Panc1 (cell line): Measurements from ENCODE around the gene CD6. TPM values are rescaled to one million over a fixed set of nuclear protein-coding genes. Genes with fewer than 3 reads are reported as not detected.

Experiments used
- ATAC-seq: fragments of 200-7000 bp; cut with Tn5 transposase; 2 replicates; pipeline ENCODE4 v1.9.1; 2020; ENCODE audit warnings: mild to moderate bottlenecking, moderate library complexity
- BruUV-seq: library from RNA; stranded (reverse); fragments of 400-500 nt; replicated peaks from 2 replicates; lab custom pipeline; 2021; lab: Mats Ljungman, UMichigan
- CTCF ChIA-PET: fragments of 300-600 bp; sonication (Branson Sonifier 250); formaldehyde crosslinking; loops from one replicate; lab custom pipeline; 2022; ENCODE audit warnings: antibody characterized with exemption; lab: Charles Lee
- POLR2A ChIA-PET: fragments of 300-600 bp; sonication (Branson Sonifier 250); formaldehyde crosslinking; loops from one replicate; lab custom pipeline; 2022; ENCODE audit warnings: antibody characterized with exemption; lab: Charles Lee
- DNase-seq: peaks from one replicate; pipeline ENCODE4 v3.0.0-alpha.2; 2010; ENCODE audit warnings: low read depth, low spot score
- H3K27ac ChIP-seq: 2 replicates; pipeline ENCODE4 v1.5.1; 2011; ENCODE audit warnings: mild to moderate bottlenecking, low read length, inconsistent platforms
- H3K27me3 ChIP-seq: fragments of 200-500 bp; sonication (Bioruptor generic); 2 replicates; pipeline ENCODE4 v1.6.0; 2014; ENCODE audit warnings: low read length, inconsistent platforms; ENCODE audit not compliant: control insufficient read depth, insufficient read depth
- H3K36me3 ChIP-seq: fragments of 200-500 bp; sonication (Bioruptor generic); 2 replicates; pipeline ENCODE4 v1.5.1; 2014; ENCODE audit warnings: inconsistent platforms, mild to moderate bottlenecking, low read length, moderate library complexity; ENCODE audit not compliant: control insufficient read depth, insufficient read depth
- H3K4me1 ChIP-seq: 2 replicates; pipeline ENCODE4 v1.5.1; 2011; ENCODE audit warnings: inconsistent platforms, mild to moderate bottlenecking, low read length, moderate library complexity; ENCODE audit not compliant: control insufficient read depth, insufficient read depth
- H3K4me3 ChIP-seq, 2 experiments: 2 replicates each; pipeline ENCODE4 v1.5.1; 2011 to 2012; ENCODE audit warnings: low read depth in 2 of 2, low read length in 2 of 2, mild to moderate bottlenecking in 2 of 2, inconsistent platforms in 1 of 2, moderate library complexity in 1 of 2
- H3K9me3 ChIP-seq: fragments of 200-500 bp; sonication (Bioruptor generic); 2 replicates; pipeline ENCODE4 v1.5.1; 2014; ENCODE audit warnings: low read depth, mild to moderate bottlenecking, inconsistent platforms, low read length, moderate library complexity; ENCODE audit not compliant: control insufficient read depth, insufficient read depth
- POLR2AphosphoS5 ChIP-seq: IDR thresholded peaks from 2 replicates; pipeline ENCODE4 v1.6.1; 2012; ENCODE audit warnings: mild to moderate bottlenecking, low read depth, low read length, moderate library complexity
- SIN3A ChIP-seq: IDR thresholded peaks from 2 replicates; pipeline ENCODE4 v1.6.1; 2012; ENCODE audit warnings: low read depth, mild to moderate bottlenecking, low read length, moderate library complexity, borderline replicate concordance; ENCODE audit not compliant: insufficient read depth
- TCF7L2 ChIP-seq: IDR thresholded peaks from 2 replicates; pipeline ENCODE4 v1.6.1; 2011; ENCODE audit warnings: mild to moderate bottlenecking, low read depth, low read length, inconsistent platforms
- in situ Hi-C: cut with HindIII; loops from 2 replicates; pipeline ENCODE4 v1.10.0; 2016; ENCODE audit warnings: low sequenced_read_pairs, low pct_unique_long_range_greater_than_20kb
- intact Hi-C: fragments of 100-400 bp; cut with micrococcal nuclease; formaldehyde crosslinking; loops from one replicate; pipeline ENCODE4 v1.10.0; 2022; ENCODE audit not compliant: unreplicated experiment
- total RNA-seq: library from RNA; stranded (reverse); gene quantifications from one replicate; pipeline ENCODE4 v1.2.1, GENCODE V29; 2021; ENCODE audit not compliant: unreplicated experiment
- TF ChIP-seq, protein P1 (sequence below), 2 experiments: IDR thresholded peaks; 2 replicates each; pipeline ENCODE4 v1.6.1; 2011 to 2012; ENCODE audit warnings: low read depth in 2 of 2, control low read depth in 1 of 2, low read length in 1 of 2, mild to moderate bottlenecking in 1 of 2, moderate library complexity in 1 of 2; ENCODE audit not compliant: insufficient read depth in 1 of 2
- TF ChIP-seq, protein P2 (sequence below): fragments of 450-650 bp; IDR thresholded peaks from 2 replicates; pipeline ENCODE4 v1.5.1; 2017; ENCODE audit warnings: mild to moderate bottlenecking

CD6 gene
- total RNA-seq, 1 experiment from 2014 or later = 1.1 TPM

DNA sequence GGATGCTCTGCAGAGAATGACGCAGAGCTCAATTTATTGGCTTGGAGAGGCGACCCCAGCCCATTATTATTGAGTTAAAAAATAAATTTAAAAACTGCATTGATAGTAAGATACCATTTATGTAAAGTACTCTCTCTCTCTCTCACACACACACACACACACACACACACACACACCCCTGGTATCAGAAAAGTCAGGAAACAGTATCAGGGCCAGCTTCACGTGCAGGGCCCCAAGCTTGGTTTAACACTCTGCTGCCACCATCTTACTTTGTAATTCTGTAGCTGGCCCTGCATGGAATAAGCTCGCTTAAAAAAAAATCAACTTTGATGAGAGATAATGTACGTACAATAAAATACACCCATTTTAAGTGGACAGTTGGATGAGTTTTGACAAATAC is 71.1 kb downstream of the CD6 start:
- Histone ChIP-seq H3K4me1 (no peaks in the 10 kb centered on the region), H3K27ac (no peak overlapping the region), H3K27me3 (no peaks in the 10 kb centered on the region; the same call in 1 of the 2 replicates), H3K36me3 (no peaks in the 10 kb centered on the region), H3K4me3 (no peak overlapping the region), H3K9me3 (no peaks in the 10 kb centered on the region)
- CTCF ChIA-PET = no interaction called here
- in situ Hi-C loops = no loop called here
- POLR2A ChIA-PET = no interaction called here
- no peak for TF ChIP-seq SIN3A
- TF ChIP-seq POLR2AphosphoS5 = no peak
- TF ChIP-seq, protein P1, sequence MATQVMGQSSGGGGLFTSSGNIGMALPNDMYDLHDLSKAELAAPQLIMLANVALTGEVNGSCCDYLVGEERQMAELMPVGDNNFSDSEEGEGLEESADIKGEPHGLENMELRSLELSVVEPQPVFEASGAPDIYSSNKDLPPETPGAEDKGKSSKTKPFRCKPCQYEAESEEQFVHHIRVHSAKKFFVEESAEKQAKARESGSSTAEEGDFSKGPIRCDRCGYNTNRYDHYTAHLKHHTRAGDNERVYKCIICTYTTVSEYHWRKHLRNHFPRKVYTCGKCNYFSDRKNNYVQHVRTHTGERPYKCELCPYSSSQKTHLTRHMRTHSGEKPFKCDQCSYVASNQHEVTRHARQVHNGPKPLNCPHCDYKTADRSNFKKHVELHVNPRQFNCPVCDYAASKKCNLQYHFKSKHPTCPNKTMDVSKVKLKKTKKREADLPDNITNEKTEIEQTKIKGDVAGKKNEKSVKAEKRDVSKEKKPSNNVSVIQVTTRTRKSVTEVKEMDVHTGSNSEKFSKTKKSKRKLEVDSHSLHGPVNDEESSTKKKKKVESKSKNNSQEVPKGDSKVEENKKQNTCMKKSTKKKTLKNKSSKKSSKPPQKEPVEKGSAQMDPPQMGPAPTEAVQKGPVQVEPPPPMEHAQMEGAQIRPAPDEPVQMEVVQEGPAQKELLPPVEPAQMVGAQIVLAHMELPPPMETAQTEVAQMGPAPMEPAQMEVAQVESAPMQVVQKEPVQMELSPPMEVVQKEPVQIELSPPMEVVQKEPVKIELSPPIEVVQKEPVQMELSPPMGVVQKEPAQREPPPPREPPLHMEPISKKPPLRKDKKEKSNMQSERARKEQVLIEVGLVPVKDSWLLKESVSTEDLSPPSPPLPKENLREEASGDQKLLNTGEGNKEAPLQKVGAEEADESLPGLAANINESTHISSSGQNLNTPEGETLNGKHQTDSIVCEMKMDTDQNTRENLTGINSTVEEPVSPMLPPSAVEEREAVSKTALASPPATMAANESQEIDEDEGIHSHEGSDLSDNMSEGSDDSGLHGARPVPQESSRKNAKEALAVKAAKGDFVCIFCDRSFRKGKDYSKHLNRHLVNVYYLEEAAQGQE (IDR thresholded peaks at IDR 0.05; ENCODE audit: insufficient read depth in 1 of 2, low read depth in 2 of 2, low read length in 1 of 2) = no peak
- TF ChIP-seq TCF7L2 = no peak
- TF ChIP-seq, protein P2, sequence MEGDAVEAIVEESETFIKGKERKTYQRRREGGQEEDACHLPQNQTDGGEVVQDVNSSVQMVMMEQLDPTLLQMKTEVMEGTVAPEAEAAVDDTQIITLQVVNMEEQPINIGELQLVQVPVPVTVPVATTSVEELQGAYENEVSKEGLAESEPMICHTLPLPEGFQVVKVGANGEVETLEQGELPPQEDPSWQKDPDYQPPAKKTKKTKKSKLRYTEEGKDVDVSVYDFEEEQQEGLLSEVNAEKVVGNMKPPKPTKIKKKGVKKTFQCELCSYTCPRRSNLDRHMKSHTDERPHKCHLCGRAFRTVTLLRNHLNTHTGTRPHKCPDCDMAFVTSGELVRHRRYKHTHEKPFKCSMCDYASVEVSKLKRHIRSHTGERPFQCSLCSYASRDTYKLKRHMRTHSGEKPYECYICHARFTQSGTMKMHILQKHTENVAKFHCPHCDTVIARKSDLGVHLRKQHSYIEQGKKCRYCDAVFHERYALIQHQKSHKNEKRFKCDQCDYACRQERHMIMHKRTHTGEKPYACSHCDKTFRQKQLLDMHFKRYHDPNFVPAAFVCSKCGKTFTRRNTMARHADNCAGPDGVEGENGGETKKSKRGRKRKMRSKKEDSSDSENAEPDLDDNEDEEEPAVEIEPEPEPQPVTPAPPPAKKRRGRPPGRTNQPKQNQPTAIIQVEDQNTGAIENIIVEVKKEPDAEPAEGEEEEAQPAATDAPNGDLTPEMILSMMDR = no peak
- no TSS peak for BruUV-seq
- DNase-seq (no peak), ATAC-seq (no peak)
- intact Hi-C loops = no loop called here

DNA sequence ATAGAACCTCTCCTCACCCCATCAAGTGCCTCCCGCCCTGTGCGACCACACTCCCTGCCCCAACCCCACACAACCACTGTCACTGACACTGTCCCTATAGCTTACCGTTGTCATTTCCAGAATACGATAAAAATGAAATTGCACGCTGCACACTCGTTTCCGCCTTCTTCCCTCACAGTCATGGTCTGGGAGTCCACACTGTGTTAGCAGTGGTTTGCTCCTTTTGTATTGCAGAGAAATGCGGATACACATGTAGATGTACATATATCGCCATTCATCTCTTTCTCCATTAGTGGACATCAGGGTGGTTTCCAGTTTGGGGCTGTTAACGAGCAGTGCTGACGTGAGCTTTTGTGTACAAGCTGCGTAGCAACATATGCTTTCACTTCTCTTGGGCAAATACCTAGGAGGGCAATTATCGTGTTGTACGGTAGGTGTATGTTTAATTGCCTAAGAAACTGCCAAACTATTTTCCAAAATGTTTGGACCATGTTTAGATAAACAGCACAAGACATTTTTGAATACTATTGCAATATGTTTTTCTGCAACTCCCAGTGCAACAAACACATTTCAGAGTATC is 71.6 kb downstream of the CD6 start:
- intact Hi-C loops (no loop called here), in situ Hi-C loops (no loop called here)
- Histone ChIP-seq H3K4me1 (no peaks in the 10 kb centered on the region), H3K27ac (no peak overlapping the region), H3K27me3 (no peaks in the 10 kb centered on the region; the same call in 1 of the 2 replicates), H3K4me3 (no peak overlapping the region), H3K9me3 (no peaks in the 10 kb centered on the region), H3K36me3 (no peaks in the 10 kb centered on the region)
- no peak for DNase-seq
- POLR2A ChIA-PET = no interaction called here
- CTCF ChIA-PET = no interaction called here
- TF ChIP-seq, protein P1 (IDR thresholded peaks at IDR 0.05; ENCODE audit: insufficient read depth in 1 of 2, low read depth in 2 of 2, low read length in 1 of 2) = no peak
- TF ChIP-seq, protein P2 = no peak
- TF ChIP-seq POLR2AphosphoS5 (no peak), SIN3A (no peak), TCF7L2 (no peak)
- no peak for ATAC-seq
- BruUV-seq = no TSS peak
